Endothelial cell of umbilical vein (primary cell): ENCODE results near the gene TPT1.
"Not testable (repeated sequence)": the region's sequence is repeated elsewhere in the genome, so short reads cannot be mapped to it uniquely, and the experiment has no call there.

Experiments used
- CTCF ChIP-seq, 2 donors: IDR thresholded peaks; 1 replicate in 1 of 2; 2 replicates in 1 of 2; pipeline ENCODE4 v1.5.1; 2011; ENCODE audit warnings: low read length in 2 of 2, mild to moderate bottlenecking in 2 of 2, moderate library complexity in 2 of 2, control low read depth in 1 of 2, inconsistent platforms in 1 of 2, low read depth in 1 of 2; ENCODE audit not compliant: insufficient read depth in 1 of 2; ENCODE audit errors: extremely low read depth in 1 of 2
- EZH2 ChIP-seq: IDR thresholded peaks from 2 replicates; pipeline ENCODE4 v1.6.1; 2012; ENCODE audit warnings: borderline replicate concordance, low read depth, mild to moderate bottlenecking, moderate library complexity, low read length, inconsistent platforms; ENCODE audit not compliant: severe bottlenecking
- GATA2 ChIP-seq: IDR thresholded peaks from 2 replicates; pipeline ENCODE4 v1.7.0; 2011; ENCODE audit warnings: low read depth, mild to moderate bottlenecking, moderate library complexity, mixed read lengths, low read length; ENCODE audit not compliant: insufficient read length, insufficient read depth

- TF ChIP-seq CTCF (IDR thresholded peaks at IDR 0.05; ENCODE audit: extremely low read depth in 1 of 2, insufficient read depth in 1 of 2, low read depth in 1 of 2, low read length in 2 of 2); EZH2; GATA2: not testable (repeated sequence)
These were observed 41.8 kb upstream of the TPT1 start for GRCh38 chr13:45382739-45383138.
